Breast epithelium (tissue), 4 donors: ENCODE data around the gene PPFIA1. TPM values are rescaled to one million over a fixed set of nuclear protein-coding genes. Genes with fewer than 3 reads are reported as not detected.

Experiments used
- DNase-seq, 2 donors: peaks; one replicate each; pipeline ENCODE4 v3.0.0-alpha.2; 2019; ENCODE audit warnings: low spot score in 2 of 2
- H3K27ac ChIP-seq, 2 donors: fragments of 200-600 bp; sonication (generic) in 1 of 2; one replicate each; pipeline ENCODE4 v1.5.1; 2016 to 2019; ENCODE audit warnings: mild to moderate bottlenecking in 1 of 2
- H3K27me3 ChIP-seq, 2 donors: fragments of 200-600 bp; sonication (generic) in 1 of 2; one replicate each; pipeline versions ENCODE4 v1.5.1 to v1.6.0; 2017 to 2019; ENCODE audit warnings: control low read depth in 1 of 2, mild to moderate bottlenecking in 1 of 2
- H3K36me3 ChIP-seq: fragments of 200-600 bp; one replicate; pipeline ENCODE4 v1.5.1; 2019
- H3K4me1 ChIP-seq, 2 donors: fragments of 200-600 bp; sonication (generic); one replicate each; pipeline ENCODE4 v1.5.1; 2016 to 2019; ENCODE audit warnings: control low read depth in 1 of 2
- H3K4me3 ChIP-seq, 3 donors: fragments of 200-600 bp; sonication (generic); 1 replicate in 2 of 3; 2 replicates in 1 of 3; pipeline ENCODE4 v1.5.1; 2016 to 2019; ENCODE audit warnings: mild to moderate bottlenecking in 3 of 3, moderate library complexity in 2 of 3
- H3K9me3 ChIP-seq, 2 donors: fragments of 200-600 bp; sonication (generic) in 1 of 2; one replicate each; pipeline ENCODE4 v1.5.1; 2016 to 2019; ENCODE audit warnings: control low read depth in 1 of 2
- POLR2A ChIP-seq: fragments of 450-650 bp; IDR thresholded peaks from one replicate; pipeline ENCODE4 v1.6.1; 2016; ENCODE audit warnings: antibody characterized with exemption, mild to moderate bottlenecking, moderate library complexity
- POLR2AphosphoS5 ChIP-seq, 3 donors: sonication (generic); formaldehyde crosslinking; IDR thresholded peaks; one replicate each; pipeline ENCODE4 v1.6.1; 2017; ENCODE audit warnings: antibody characterized with exemption in 3 of 3
- intact Hi-C: fragments of 100-400 bp; cut with DNase I; formaldehyde crosslinking; loops from one replicate; pipeline ENCODE4 v1.15.1; 2023; ENCODE audit warnings: low total_unique reads
- total RNA-seq, 3 donors: library from RNA; depleted of rRNA; stranded (reverse); fragments of >200 nt; gene quantifications; one replicate each; pipeline ENCODE4 v1.1.0, GENCODE V29; 2016
- TF ChIP-seq, protein P1 (sequence below), 3 donors: fragments of 450-650 bp; IDR thresholded peaks; one replicate each; pipeline ENCODE4 v1.5.1; 2016 to 2017; ENCODE audit warnings: antibody characterized with exemption in 3 of 3, mild to moderate bottlenecking in 3 of 3, moderate library complexity in 3 of 3

The PPFIA1 gene
- total RNA-seq, 3 donors from 2014 or later = 52.2 to 80.8 (median 78.0) TPM

GRCh38 chr11:70244698-70245097 lies 25.8 kb upstream of the PPFIA1 start:
- DNase-seq = no peak
- intact Hi-C loops = no loop called here
- Histone ChIP-seq H3K27me3 (no peaks in the 10 kb centered on the region), H3K27ac (no peak overlapping the region), H3K36me3 (no peaks in the 10 kb centered on the region), H3K4me1 (peaks cover 0 to 5% of the 10 kb centered on the region in 2 donors), H3K4me3 (no peak overlapping the region), H3K9me3 (no peaks in the 10 kb centered on the region)
- TF ChIP-seq POLR2AphosphoS5 (IDR thresholded peaks at IDR 0.05) = no peak
- TF ChIP-seq, protein P1, sequence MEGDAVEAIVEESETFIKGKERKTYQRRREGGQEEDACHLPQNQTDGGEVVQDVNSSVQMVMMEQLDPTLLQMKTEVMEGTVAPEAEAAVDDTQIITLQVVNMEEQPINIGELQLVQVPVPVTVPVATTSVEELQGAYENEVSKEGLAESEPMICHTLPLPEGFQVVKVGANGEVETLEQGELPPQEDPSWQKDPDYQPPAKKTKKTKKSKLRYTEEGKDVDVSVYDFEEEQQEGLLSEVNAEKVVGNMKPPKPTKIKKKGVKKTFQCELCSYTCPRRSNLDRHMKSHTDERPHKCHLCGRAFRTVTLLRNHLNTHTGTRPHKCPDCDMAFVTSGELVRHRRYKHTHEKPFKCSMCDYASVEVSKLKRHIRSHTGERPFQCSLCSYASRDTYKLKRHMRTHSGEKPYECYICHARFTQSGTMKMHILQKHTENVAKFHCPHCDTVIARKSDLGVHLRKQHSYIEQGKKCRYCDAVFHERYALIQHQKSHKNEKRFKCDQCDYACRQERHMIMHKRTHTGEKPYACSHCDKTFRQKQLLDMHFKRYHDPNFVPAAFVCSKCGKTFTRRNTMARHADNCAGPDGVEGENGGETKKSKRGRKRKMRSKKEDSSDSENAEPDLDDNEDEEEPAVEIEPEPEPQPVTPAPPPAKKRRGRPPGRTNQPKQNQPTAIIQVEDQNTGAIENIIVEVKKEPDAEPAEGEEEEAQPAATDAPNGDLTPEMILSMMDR (IDR thresholded peaks at IDR 0.05) = no peak
- no peak for TF ChIP-seq POLR2A

DNA sequence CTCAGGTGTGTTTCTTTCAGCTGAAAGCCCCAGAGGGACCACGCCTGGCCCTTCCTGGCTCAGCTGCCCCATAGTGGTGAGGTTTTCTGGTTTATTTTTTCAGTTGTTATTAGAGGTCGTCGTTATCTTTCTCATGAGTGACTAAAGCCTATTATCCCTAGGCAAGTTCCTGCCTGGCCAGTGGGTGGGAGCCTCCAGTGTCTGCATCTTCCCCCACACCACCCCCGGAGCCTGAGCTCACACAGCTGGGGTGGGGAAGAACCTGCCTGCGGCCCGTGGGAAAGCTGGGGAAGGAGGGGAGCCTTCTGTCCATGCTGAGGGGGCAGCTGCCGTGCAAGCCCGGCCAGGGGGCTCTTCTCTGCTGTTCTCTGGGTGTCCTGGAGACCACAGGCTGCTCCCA lies 24.3 kb upstream of the PPFIA1 start:
- H3K9me3 ChIP-seq = no peaks in the 10 kb centered on the region
- TF ChIP-seq POLR2AphosphoS5 (IDR thresholded peaks at IDR 0.05) = no peak
- TF ChIP-seq, protein P1 (IDR thresholded peaks at IDR 0.05) = no peak
- no peak for TF ChIP-seq POLR2A
- intact Hi-C loops = no loop called here
- H3K27me3 ChIP-seq = no peaks in the 10 kb centered on the region
- H3K4me1 ChIP-seq = peaks cover 0 to 5% of the 10 kb centered on the region in 2 donors
- H3K4me3 ChIP-seq = no peak overlapping the region
- H3K36me3 ChIP-seq = no peaks in the 10 kb centered on the region
- peak overlapping the region in 1 of 2 donors; percentile 15 for H3K27ac ChIP-seq
- no peak for DNase-seq

DNA sequence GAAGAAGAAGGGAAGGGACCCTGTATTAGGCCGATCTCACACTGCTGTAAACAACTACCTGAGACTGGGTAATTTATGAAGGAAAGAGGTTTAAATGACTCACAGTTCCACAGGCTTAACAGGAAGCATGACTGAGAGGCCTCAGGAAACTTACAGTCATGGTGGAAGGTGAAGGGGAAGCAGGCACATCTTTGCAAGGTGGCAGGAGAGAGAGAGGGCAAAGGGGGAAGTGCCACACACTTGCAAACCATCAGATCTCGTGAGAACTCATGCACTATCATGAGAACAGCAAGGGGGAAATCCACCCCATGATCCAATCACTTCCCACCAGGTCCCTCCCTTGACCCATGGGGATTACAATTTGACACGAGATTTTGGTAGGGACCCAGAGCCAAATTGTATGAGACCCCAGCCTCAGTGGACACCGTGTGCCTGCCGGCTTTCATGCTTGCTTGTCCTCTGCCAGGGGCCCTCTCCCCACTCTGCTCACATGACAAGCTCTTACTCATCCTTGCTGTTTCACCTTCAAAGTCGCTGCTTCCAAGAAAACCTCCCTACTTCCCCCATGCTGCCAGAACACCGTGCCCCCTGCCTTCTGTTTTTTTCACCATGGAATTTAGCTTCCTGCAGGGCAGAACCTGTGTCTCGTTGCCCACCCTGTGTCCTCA lies 23.3 kb upstream of the PPFIA1 start:
- Histone ChIP-seq H3K27me3 (no peaks in the 10 kb centered on the region), H3K9me3 (no peaks in the 10 kb centered on the region), H3K4me3 (peak overlapping the region in 1 of 3 donors; percentile 5), H3K27ac (peak overlapping the region; percentile 77 to 93), H3K36me3 (no peaks in the 10 kb centered on the region), H3K4me1 (peaks cover 0 to 9% of the 10 kb centered on the region in 2 donors)
- no peak for TF ChIP-seq POLR2AphosphoS5 (IDR thresholded peaks at IDR 0.05)
- no peak for TF ChIP-seq POLR2A
- TF ChIP-seq, protein P1 (IDR thresholded peaks at IDR 0.05) = no peak
- no peak for DNase-seq
- intact Hi-C loops = loop anchor here (1.0 kb wide), 1 partner anchor 11 kb away; no protein-coding TSS in a partner anchor

- peaks cover 0 to 9% of the 10 kb centered on the region in 2 donors for H3K4me1 ChIP-seq
- peak overlapping the region; percentile 77 to 93 for H3K27ac ChIP-seq
- H3K36me3 ChIP-seq = no peaks in the 10 kb centered on the region
- intact Hi-C loops = loop anchor here (1.0 kb wide), 1 partner anchor 11 kb away; no protein-coding TSS in a partner anchor
- no peaks in the 10 kb centered on the region for H3K27me3 ChIP-seq
- DNase-seq = peak; percentile 83 to 92
- H3K9me3 ChIP-seq = no peaks in the 10 kb centered on the region
- H3K4me3 ChIP-seq = peak overlapping the region in 1 of 3 donors; percentile 5
- TF ChIP-seq POLR2AphosphoS5 (IDR thresholded peaks at IDR 0.05) = peak in 2 of 3 donors; percentile 53 to 75
- no peak for TF ChIP-seq POLR2A
Observed at GRCh38 chr11:70247710-70248072, 22.8 kb upstream of the PPFIA1 start.

- no peaks in the 10 kb centered on the region for H3K9me3 ChIP-seq
- no peak for TF ChIP-seq POLR2A
- no peak for TF ChIP-seq POLR2AphosphoS5 (IDR thresholded peaks at IDR 0.05)
- TF ChIP-seq, protein P1 (IDR thresholded peaks at IDR 0.05) = no peak
- H3K4me1 ChIP-seq = peaks cover 0 to 9% of the 10 kb centered on the region in 2 donors
- H3K27ac ChIP-seq = peak overlapping the region; percentile 89 to 93
- H3K27me3 ChIP-seq = no peaks in the 10 kb centered on the region
- no peak for DNase-seq
- intact Hi-C loops = loop anchor here (10.0 kb wide), 1 partner anchor 46 kb away; the partner anchor contains the start of gene FADD
- no peaks in the 10 kb centered on the region for H3K36me3 ChIP-seq
- no peak overlapping the region for H3K4me3 ChIP-seq
Observed at GRCh38 chr11:70250876-70251658, 19.4 kb upstream of the PPFIA1 start.
